ENCODE results near the gene PPM1M. TPM values are rescaled to one million over a fixed set of nuclear protein-coding genes. Genes with fewer than 3 reads are reported as not detected.
A peak's percentile ranks its signal among the peaks of the same experiment; 100 is the strongest.

Gene PPM1M
- total and polyA plus RNA-seq, 10 of the 15 experiments (the other 5 are each of a cell fraction or from before 2014, with no cell fraction given) = 7.3 to 24.8 (median 15.8) TPM

DNA sequence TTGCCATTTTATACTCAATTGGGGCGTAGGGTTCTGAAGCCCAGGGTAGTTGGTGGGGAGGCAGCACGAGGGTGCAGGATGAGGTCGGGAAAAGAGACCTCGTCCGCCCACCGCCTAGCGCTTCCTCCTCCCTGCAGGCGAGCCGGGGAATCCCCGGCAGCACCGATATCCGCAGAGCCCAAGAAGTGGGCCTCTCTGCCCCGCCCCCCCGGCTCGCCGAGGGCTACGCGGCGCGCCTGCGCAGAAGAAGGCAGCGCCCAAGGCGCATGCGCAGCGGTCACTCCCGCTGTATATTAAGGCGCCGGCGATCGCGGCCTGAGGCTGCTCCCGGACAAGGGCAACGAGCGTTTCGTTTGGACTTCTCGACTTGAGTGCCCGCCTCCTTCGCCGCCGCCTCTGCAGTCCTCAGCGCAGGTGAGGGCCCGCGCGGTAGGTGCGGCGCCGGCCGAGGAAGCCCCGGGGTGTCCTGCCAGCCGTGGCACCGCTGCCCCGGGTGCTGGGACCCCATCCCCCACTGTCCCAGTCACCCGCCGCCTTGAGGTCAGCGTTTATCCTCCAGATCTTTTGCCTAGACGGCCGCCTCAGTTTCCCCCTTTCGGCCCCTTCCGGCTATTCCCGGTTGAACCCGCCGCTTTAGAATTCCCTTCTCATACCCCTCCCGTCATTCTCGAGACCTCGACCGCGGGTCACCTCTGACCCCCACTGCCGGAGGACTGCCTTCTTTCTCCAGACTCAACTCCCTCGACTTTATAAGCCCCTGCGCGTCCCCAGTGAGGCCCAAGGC, 47.5 kb upstream of the PPM1M start, which contains the start of gene ALAS1:
Gene ALAS1 (plus strand): TSS at position 319 of the 784 bp plus-strand sequence. CDS start 1,082 bp downstream, outside the sequence.
- peak within 1 kb of the TSS; percentile 89 for H3K4me3 ChIP-seq
- no peaks in the 10 kb centered on the region for H3K9me3 ChIP-seq (replicated peaks; ENCODE audit: control insufficient read depth, insufficient read depth, low read length)
- intact Hi-C loops (cut with micrococcal nuclease; ENCODE audit: unreplicated experiment) (loop anchor here (2.0 kb wide), 1 partner anchor 43 kb away; the partner anchor contains the start of gene POC1A), in situ Hi-C loops (cut with MboI) (no loop called here)
- WGBS (ENCODE audit: insufficient coverage, insufficient replicate concordance, low lambda C conversion rate, missing lambda C conversion rate) = 1% methylated on average over 67 of the region's 71 CpGs
- BruUV-seq (replicated peaks) = no TSS peak
- peak within 1 kb of the TSS; percentile 71 for H3K27ac ChIP-seq (ENCODE audit: control insufficient read depth, insufficient read depth)
- H4K20me1 ChIP-seq (ENCODE audit: control insufficient read depth, insufficient read depth) = no peaks in the 10 kb centered on the region
- POLR2A ChIA-PET = interaction anchor here (1.0 to 1.2 kb wide), 4 partner anchors 11 to 215 kb away, joined by 3 read pairs; no protein-coding TSS in a partner anchor
- CTCF ChIA-PET = interaction anchor here (1.1 to 1.8 kb wide), 3 partner anchors 22 to 141 kb away, joined by 3 to 4 read pairs (median 4); no protein-coding TSS in a partner anchor
- peak within 1 kb of the TSS; percentile 91 for H2AFZ ChIP-seq (ENCODE audit: control insufficient read depth, low read depth, low read length)
- peak; percentile 88 for ATAC-seq
- H3K36me3 ChIP-seq (ENCODE audit: control insufficient read depth in 2 of 2, insufficient read depth in 2 of 2, low read length in 1 of 2) = peaks cover 0 to 4% of the 10 kb centered on the region in 2 experiments; a peak in 1 of 4 replicates
- H3K9ac ChIP-seq (ENCODE audit: control insufficient read depth, insufficient read depth, low read length) = peak within 1 kb of the TSS; percentile 84
- H3K4me1 ChIP-seq (ENCODE audit: control insufficient read depth, insufficient read depth, low read length) = peaks cover 37% of the 10 kb centered on the region
- peaks cover 21% of the 10 kb centered on the region for H3K79me2 ChIP-seq (ENCODE audit: control insufficient read depth, insufficient read depth, low read length)
- SMC1A ChIA-PET (ENCODE audit: uncharacterized antibody, unreplicated experiment) = interaction anchor here (1.6 kb wide), 1 partner anchor 12 kb away, joined by 3 read pairs; no protein-coding TSS in a partner anchor
- RAD21 ChIA-PET (ENCODE audit: unreplicated experiment) = no interaction called here
- peak within 1 kb of the TSS; percentile 99 for H3K4me2 ChIP-seq (ENCODE audit: control insufficient read depth, insufficient read depth)
- peak; percentile 96 for FAIRE-seq
- peak; percentile 72 for DNase-seq (ENCODE audit: low read depth, low spot score)
- no peaks in the 10 kb centered on the region for H3K27me3 ChIP-seq (replicated peaks in 1 of 2; ENCODE audit: control insufficient read depth in 2 of 2, insufficient read depth in 2 of 2, low read length in 1 of 2)
- TF ChIP-seq EGR1 (IDR thresholded peaks at IDR 0.05; ENCODE audit: borderline replicate concordance in 1 of 2, low read depth in 2 of 2, low read length in 2 of 2) (peak in 1 of 2 experiments; percentile 66; a peak in 1 of 3 replicates), SP1 (IDR thresholded peaks at IDR 0.05; ENCODE audit: low read depth, low read length) (no peak), PAX8 (IDR thresholded peaks at IDR 0.05) (no peak), BACH1 (IDR thresholded peaks at IDR 0.05; ENCODE audit: borderline replicate concordance) (0 out of 2 replicates have a peak, but pooled peaks have one; percentile 65), SMARCA5 (IDR thresholded peaks at IDR 0.05) (peak; percentile 6; the same call in 1 of the 2 replicates), BHLHE40 (IDR thresholded peaks at IDR 0.05; ENCODE audit: borderline replicate concordance in 1 of 2, low read depth in 2 of 2, low read length in 1 of 2) (peak in 1 of 2 experiments; percentile 70; a peak in 2 of 4 replicates), LARP7 (IDR thresholded peaks at IDR 0.05) (peak; percentile 68; the same call in 1 of the 2 replicates), IKZF1 (conservative IDR thresholded peaks at IDR 0.05) (peak; percentile 99), NRF1 (conservative IDR thresholded peaks at IDR 0.05; ENCODE audit: low read depth, low read length) (peak; percentile 97), RELB (IDR thresholded peaks at IDR 0.05; ENCODE audit: low read depth) (peak; percentile 69; the same call in 1 of the 2 replicates), EED (IDR thresholded peaks at IDR 0.05; ENCODE audit: low read depth) (peak; percentile 56), TBL1XR1 (IDR thresholded peaks at IDR 0.05; ENCODE audit: low read depth, low read length) (0 out of 2 replicates have a peak, but pooled peaks have one; percentile 21), SMAD5 (IDR thresholded peaks at IDR 0.05; ENCODE audit: low read depth) (peak; percentile 86; the same call in 1 of the 2 replicates), GATAD2B (conservative IDR thresholded peaks at IDR 0.05; ENCODE audit: low read depth) (peak; percentile 83), IRF5 (IDR thresholded peaks at IDR 0.05; ENCODE audit: borderline replicate concordance) (no peak), PML (IDR thresholded peaks at IDR 0.05; ENCODE audit: low read length) (peak; percentile 95)
- TF ChIP-seq, protein P1, sequence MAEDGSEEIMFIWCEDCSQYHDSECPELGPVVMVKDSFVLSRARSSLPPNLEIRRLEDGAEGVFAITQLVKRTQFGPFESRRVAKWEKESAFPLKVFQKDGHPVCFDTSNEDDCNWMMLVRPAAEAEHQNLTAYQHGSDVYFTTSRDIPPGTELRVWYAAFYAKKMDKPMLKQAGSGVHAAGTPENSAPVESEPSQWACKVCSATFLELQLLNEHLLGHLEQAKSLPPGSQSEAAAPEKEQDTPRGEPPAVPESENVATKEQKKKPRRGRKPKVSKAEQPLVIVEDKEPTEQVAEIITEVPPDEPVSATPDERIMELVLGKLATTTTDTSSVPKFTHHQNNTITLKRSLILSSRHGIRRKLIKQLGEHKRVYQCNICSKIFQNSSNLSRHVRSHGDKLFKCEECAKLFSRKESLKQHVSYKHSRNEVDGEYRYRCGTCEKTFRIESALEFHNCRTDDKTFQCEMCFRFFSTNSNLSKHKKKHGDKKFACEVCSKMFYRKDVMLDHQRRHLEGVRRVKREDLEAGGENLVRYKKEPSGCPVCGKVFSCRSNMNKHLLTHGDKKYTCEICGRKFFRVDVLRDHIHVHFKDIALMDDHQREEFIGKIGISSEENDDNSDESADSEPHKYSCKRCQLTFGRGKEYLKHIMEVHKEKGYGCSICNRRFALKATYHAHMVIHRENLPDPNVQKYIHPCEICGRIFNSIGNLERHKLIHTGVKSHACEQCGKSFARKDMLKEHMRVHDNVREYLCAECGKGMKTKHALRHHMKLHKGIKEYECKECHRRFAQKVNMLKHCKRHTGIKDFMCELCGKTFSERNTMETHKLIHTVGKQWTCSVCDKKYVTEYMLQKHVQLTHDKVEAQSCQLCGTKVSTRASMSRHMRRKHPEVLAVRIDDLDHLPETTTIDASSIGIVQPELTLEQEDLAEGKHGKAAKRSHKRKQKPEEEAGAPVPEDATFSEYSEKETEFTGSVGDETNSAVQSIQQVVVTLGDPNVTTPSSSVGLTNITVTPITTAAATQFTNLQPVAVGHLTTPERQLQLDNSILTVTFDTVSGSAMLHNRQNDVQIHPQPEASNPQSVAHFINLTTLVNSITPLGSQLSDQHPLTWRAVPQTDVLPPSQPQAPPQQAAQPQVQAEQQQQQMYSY (CRISPR knock-in tag; IDR thresholded peaks at IDR 0.05) = no peak
